ENCODE data around the gene PVR.
"Not testable (repeated sequence)": the region's sequence is repeated elsewhere in the genome, so short reads cannot be mapped to it uniquely, and the experiment has no call there.

The PVR gene

DNA sequence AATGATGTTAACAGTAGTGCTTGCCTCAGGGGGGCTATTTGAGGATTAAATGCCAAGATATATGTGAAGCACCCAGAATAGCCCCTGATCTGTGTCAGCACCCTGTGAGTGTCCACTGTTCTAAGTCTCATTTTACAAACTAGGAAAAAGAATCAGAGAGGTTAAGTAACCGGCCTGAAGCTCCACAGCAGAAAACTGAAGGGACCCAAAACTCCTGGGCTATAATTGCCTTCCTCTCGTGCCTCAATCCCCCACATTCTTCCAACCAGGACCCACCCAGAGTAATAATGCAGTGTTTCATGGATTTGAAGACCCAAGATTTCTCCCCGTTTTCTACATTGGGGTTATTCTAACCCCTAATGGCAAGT lies 2.3 kb downstream of the PVR start:
- DNase-seq, result no peak

DNA sequence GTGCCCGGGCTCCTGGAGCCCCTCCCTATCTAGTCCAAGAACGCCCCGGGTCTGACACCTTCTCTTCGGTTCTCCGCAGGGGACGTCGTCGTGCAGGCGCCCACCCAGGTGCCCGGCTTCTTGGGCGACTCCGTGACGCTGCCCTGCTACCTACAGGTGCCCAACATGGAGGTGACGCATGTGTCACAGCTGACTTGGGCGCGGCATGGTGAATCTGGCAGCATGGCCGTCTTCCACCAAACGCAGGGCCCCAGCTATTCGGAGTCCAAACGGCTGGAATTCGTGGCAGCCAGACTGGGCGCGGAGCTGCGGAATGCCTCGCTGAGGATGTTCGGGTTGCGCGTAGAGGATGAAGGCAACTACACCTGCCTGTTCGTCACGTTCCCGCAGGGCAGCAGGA lies 3.4 kb downstream of the PVR start:
- DNase-seq, result no peak

DNA sequence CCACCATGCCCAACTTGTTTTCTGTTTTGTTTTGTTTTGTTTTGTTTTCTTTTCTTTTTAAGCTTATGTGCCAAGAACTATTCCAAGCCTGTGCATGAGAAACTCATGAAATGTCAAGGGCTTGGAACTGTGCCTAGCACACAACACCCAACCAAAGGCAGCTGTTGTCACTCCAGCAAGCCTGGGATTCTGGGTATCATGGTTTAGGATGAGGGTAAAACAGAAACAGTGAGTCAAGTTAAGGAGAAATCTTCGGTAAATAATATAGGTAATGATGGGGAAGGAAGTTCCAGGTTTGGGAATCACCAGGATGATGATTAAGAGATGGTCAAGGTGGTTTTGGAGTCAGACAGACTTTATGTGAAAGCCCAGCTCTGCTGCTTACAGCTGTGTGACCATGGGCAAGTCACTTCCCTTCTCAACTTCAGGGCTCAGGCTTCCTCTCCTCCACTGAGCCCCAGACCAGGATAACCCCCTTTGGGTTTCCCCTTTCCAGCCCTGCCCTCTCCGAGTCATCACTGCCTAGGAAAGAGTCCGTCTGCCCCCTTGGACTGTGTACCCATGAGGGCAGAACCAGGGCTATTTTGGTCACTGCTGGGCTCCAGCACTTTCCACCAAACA lies 5.0 kb downstream of the PVR start:
- DNase-seq, result no peak

DNA sequence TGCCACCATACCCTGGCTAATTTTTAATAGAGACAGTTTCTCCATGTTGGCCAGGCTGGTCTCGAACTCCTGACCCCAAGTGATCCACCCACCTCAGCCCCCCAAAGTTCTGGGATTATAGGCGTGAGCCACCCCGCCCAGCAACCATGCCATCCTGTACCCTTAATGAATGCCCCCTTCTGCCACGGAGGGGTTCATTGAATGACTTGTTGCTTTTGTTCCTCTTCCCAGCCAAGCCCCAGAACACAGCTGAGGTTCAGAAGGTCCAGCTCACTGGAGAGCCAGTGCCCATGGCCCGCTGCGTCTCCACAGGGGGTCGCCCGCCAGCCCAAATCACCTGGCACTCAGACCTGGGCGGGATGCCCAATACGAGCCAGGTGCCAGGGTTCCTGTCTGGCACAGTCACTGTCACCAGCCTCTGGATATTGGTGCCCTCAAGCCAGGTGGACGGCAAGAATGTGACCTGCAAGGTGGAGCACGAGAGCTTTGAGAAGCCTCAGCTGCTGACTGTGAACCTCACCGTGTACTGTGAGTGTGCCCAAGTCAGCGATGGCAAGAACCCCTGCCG lies 6.0 kb downstream of the PVR start:
- DNase-seq, result no peak

DNA sequence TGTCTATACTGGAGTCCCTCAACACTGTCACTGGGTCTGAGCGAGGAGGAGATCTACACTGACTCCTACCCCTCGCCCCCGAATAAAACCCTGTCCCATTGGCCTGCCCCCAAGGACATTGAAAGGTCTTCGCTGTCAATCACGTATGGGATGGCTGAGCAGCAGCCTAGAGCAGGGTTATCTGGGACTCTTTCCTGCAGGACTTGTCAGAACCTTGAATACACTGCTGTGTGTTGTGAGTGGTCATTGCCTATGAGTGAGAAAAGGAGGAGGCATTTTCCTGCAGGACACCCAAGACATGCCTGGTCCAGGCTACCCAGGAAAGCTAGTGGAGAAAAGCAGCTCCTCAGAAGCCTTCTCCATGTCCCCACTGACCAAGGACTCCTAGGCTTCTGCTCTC lies 9.6 kb downstream of the PVR start:
- DNase-seq, result no peak

DNA sequence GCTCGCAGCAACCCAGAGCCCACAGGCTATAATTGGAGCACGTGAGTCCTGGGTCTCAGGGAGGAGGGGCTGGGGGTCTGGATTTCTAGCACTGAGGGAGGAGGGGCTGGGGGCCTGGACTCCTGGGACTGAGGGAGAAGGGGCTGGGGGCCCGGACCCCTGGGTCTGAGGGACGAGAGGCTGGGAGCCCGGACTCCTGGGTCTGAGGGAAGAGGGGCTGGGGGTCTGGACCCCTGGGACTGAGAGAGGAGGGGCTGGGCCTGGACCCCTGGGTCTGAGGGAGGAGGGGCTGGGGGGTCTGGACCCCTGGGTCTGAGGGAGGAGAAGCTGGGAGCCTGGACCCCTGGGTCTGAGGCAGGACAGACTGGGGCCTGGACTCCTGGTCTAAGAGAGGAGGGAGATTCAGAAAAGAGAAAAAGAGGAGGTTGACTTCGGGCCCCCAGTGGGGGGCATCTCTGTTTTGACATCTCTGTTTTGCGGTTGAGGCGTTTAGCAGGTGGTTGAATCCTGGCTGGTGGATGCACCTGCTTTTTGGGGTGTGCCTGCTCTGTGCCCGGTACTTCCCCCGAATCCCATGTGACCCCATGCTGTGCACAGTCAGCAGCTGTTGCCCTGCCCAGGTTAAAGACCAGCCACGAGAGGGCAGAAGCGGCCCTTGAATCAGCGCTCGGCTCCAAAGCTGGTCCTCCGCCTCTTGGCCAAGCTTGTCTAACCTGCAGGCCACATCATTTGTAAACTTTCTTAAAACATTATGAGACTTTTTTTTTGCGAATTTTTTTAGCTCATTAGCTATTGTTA lies 10.5 kb downstream of the PVR start:
- peak; percentile 36 to 63 for DNase-seq

DNA sequence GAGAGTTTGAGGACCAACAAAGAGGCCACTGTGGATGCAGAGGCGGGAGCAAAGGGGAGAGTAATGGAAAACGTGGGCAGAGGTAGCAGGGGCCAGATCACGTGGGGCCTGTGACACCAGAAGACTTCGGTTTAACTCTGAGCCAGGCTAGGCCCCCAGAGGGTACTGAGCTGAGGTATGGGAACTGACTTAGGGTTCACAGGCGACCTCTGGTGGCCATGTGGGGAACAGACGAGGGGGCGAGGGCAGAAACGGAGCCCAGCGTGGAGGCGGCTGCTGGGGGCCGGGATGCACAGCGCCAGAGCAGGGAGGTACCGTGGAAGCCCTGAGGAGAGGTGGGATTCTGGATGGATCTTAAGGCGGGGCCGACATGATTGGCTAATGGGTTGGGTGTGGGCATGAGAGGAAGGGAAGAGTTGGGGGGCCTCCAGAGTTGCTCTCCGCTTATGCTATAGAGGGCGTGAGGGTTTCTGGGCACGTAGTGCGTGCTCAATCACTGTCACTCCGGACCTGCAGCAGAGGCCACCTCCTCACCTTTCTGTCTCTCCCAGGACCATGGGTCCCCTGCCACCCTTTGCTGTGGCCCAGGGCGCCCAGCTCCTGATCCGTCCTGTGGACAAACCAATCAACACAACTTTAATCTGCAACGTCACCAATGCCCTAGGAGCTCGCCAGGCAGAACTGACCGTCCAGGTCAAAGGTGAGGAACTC lies 13.7 kb downstream of the PVR start:
- DNase-seq, result peak in 1 of 2 experiments; percentile 76

DNA sequence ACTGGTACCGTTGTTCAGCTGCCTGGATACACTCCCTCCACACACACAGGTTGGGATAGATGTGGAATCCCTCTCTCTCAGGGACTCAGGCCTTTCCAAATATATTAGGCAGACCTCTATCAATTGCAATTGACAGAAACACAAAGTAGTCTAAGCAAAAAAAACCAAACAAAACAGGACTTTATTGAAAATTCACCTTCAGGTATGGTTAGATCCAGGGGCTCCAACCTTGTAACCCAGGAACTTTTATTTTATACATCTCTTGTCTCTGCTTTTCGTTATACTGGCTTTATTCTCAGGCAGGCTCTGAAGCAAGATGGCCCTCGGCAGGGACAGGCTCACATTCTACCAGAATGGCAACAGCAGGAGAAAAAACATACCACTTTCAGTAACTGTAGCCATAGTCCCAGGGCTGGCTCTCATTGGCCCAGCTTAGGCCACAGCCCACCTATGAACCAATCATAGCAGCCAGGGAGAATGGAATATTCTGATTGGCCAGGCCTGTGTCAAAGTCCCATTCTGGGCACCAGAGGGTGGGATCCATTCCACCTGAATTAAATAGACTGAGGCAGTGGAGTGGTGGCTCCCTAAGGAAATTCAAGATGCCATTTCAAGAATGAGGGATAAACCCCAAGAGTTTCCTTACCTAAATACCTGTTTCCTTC lies 14.5 kb downstream of the PVR start:
- DNase-seq, result no peak

DNA sequence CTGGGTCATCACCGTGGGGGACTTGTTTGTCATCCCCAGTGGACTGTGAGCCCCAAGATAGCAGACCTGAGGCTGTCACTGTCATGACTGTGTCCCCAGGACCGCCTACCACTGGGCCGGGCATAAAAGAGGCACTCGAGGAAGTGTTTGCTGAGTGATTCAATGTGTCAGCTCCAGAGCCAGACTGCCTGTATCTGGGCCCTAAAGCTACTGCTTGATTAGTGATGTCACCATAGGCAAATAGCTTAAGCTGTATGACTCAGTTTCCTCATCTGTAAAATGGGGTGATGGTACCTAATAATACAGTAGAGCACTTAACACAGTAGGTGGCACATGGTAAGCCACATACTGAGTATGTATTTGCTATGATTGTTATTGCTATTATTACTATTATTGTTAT lies 16.4 kb downstream of the PVR start:
- DNase-seq, result no peak

DNA sequence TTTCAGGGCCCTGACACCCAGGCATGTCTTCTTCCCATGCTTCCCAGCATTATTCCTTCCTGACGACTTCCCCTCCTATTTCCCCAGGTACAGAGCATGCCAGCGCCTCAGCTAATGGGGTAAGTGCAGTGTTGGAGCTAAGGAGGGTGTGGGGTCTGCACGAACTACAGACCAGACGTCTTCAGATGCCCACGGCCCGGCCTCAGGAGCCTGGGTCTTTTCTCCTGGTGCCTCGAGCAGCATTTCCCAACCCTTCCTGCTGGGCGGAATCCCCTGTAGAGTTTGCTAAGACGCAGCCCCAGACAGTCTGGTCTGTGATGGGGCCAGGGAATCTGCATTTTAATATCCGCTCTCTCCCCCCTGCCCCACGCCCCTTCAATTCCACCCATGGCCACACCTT lies 17.5 kb downstream of the PVR start:
- DNase-seq, result no peak

DNA sequence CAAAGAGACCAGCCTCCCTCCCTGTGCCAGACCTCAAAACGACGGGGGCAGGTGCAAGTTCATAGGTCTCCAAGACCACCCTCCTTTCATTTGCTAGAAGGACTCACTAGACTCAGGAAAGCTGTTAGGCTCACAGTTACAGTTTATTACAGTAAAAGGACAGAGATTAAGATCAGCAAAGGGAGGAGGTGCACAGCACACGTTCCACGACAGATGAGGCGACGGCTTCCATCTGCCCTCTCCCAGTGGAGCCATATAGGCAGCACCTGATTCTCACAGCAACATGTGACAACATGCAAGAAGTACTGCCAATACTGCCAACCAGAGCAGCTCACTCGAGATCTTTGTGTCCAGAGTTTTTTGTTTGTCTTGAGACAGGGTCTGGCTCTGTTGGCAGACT lies 18.2 kb downstream of the PVR start:
- DNase-seq, result no peak

DNA sequence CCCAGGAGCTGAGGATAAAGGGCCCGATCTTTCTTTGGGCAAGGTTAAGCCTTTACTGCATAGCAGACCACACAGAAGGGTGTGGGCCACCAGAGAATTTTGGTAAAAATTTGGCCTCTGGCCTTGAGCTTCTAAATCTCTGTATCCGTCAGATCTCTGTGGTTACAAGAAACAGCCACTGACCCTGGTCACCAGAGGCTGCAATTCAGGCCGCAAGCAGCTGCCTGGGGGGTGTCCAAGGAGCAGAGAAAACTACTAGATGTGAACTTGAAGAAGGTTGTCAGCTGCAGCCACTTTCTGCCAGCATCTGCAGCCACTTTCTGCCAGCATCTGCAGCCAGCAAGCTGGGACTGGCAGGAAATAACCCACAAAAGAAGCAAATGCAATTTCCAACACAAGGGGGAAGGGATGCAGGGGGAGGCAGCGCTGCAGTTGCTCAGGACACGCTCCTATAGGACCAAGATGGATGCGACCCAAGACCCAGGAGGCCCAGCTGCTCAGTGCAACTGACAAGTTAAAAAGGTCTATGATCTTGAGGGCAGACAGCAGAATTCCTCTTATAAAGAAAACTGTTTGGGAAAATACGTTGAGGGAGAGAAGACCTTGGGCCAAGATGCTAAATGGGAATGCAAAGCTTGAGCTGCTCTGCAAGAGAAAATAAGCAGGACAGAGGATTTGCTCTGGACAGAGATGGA lies 19.1 kb downstream of the PVR start:
- no peak for DNase-seq

DNA sequence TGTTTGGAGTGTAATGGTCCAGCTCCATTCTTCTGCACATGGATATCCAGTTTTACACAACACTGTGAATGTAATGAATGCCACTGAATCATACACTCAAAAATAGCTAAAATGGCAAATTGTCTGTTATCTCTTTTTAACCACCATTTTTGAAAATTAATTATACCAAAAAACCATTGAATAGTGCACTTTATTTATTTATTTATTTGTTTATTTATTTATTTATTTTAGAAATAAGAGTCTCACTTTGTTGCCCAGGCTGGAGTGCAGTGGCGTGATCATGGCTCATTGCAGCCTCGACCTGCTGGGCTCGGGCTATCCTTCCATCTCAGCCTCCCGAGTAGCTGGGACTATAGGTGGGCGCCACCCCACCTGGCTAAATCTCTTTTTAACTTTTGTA lies 20.3 kb downstream of the PVR start:
- DNase-seq, result no peak

DNA sequence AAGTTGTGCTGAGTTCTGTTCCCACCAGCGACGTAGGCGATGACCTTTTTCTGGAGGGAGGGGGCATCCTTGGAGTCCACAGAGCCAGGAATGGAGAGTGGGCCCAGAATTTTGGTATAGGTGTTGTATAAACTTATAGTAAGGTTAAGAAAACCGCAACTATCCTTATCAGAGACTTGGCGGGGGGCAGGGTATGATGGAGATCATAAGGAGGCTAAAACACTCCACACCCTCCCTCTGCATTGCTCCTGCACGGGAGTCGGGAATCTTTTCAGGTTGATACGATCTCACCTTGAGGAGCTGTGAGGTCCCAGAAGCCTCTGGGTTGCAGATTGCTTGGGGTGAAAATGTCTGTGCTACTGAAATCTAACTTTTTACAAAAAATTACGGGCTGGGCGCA lies 21.3 kb downstream of the PVR start:
- DNase-seq, result no peak

DNA sequence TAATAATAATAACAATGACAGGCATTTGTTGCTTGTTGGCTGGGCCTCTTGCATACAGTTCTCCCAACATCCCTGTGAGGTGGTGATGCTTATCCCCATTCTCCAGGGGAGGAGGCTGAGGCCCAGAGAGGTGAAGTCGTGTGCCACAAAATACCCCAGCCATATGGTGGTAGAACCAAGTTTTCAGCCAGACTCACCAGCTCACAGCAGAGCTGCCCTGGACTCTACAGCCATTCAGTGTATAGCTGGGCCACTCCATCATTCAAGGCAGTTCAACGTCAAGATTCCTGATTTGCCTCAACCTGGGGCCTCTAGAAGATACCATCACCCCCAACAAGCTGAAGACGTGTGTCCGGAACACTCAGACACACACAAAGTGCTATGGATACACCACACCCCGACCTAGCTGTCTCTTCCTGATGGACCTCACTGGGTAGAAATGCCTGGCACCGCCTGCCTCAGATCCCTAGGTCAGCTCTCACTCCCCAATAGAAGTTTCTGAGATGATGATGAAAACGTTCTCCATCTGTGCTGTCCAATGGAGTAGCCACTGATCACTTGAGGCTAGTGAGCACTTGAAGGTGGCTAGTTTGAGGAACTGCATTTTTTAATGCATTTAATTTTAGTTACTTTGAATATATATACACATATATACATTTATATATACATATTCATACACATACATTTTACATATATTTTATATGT lies 23.3 kb downstream of the PVR start:
- DNase-seq, result peak in 1 of 2 experiments; percentile 33

DNA sequence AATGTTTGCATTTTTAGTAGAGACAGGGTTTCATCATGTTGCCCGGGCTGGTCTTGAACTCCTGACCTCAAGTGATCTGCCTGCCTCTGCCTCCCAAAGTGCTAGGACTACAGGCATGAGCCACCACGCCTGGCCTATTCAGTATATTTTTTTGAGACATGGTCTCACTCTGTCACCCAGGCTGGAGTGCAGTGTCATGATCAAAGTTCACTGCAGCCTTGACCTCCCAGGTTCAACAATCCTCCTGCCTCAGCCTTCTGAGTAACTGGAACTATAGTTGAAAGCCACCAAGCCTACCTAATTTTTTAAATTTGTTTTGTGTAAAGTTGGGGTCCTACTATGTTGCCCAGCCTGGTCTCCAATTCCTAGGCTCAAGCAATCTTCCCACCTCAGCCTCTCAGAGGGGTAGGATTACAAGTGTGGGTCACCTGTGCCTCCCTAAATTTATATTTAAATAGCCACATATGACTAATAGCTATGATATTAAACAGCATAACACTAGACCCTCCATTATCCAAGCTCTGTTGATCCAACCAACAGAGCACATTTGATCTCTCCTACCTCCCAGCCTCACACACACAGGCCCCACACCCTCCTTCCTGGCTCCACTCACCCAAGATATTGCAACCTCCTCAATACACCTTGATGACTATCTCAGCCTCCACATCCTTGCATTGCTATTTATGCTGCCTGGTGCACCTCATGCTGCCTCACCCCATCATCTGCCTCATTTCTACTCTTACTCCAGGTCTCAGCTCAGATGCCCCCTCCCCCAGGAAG lies 25.5 kb downstream of the PVR start:
- DNase-seq, result no peak

DNA sequence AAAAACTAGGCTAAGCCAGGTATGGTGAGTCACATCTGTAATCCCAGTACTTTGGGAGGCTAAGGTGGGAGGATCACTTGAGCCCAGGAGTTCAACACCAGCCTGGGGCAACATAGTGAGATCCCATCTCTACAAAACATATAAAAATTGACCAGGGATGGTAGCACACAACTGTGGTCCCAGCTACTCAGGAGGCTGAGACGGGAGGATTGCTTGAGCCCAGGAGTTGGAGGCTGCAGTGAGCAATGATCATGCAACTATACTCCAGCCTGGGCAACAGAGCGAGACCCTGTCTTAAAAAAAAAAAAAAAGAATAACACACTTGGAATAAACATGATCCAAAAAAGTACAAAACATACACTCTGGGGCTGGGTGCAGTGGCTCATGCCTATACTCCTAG lies 26.3 kb downstream of the PVR start:
- not testable (repeated sequence) for DNase-seq

DNA sequence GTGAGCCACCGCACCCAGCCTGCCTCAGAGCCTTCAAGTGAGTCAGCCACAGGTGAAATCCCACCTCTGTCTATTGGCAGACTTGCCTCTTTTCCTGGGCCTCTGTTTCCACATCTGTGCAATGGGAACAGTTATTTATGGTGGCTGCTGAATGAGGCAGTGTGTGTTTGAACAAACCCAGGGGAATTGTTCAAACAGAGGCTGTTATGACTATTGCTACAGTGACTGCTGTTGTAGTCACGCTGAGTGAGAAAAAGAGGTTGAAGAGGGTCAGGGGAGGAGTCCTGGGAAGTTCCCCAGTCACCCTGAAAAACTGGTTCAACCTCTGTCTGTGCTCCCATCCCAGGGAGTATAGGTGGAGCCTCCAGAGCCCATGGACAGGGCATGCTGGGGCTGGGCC lies 27.7 kb downstream of the PVR start, which contains the start of gene CEACAM19:
CEACAM19 (plus strand) TSS at position 83 of the 400 bp plus-strand sequence. CDS start 450 bp downstream, outside the sequence.
- DNase-seq, result no peak

DNA sequence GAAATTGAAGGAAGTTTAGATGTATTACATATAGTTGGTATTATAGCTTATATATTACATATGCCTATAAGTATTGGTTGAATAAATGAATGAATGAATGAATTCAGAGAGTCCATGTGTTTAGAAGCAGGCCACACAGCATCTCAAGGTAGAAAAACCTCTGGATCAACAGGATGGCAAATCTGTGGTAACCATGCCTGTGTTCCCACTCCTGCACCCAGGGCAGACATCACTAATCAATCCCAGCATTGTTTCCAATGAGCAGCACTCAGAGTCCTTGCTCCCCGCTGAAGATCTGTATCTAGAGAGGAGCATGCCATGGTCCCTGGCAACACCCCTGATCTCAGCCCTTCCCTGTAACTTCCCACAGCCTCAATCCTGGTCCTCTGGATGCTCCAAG lies 28.5 kb downstream of the PVR start:
- no peak for DNase-seq

DNA sequence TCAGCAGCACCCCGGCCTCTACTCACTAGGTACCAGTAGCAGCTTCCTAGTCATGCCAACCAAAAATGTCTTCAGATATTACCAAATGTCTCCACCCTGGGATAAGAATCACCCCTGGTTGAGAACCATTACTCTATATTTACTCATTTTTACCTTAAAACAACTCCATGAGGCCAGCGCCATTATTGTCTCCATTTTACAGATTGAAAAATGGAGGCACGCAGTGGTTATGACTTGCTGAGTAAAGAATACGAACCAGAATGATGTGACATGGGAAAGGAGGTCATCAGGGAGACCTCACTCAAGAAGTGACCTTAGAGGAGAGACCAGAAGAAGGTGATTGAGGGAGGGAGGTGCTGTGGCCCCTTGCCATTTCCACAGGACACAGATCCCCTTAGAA lies 29.8 kb downstream of the PVR start:
- no peak for DNase-seq

DNA sequence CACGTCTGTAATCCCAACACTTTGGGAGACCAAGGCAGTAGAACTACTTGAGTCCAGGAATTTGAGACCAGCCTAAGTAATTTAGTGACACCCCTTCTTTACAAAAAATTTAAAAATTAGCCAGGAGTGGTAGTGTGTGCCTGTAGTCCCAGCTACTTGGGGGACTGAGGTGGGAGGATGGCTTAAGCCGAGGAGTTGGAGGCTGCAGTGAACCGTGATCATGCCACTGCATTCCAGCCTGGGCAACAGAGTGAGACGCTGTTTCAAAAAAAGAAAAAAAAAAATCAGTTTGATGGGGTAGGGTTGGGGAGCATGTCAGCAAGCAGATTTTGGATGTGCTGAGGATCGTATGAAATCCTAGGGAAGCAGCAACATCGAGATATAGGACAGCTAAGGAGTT lies 31.8 kb downstream of the PVR start:
- no peak for DNase-seq

Data from NCI-H526 (cell line).